Gastroesophageal sphincter (tissue), 4 donors: ENCODE results near the gene TTC39B. TPM values are rescaled to one million over a fixed set of nuclear protein-coding genes. Genes with fewer than 3 reads are reported as not detected.

Experiments
- ATAC-seq: fragments of 150-250 bp; one replicate; pipeline ENCODE4 v1.9.1; 2016; ENCODE audit warnings: mild to moderate bottlenecking, moderate library complexity
- H3K27ac ChIP-seq, 4 donors: fragments of 200-600 bp; sonication (generic) in 3 of 4; 1 replicate in 3 of 4; 2 replicates in 1 of 4; pipeline ENCODE4 v1.5.1; 2016 to 2019
- H3K27me3 ChIP-seq: fragments of 200-600 bp; sonication (generic); one replicate; pipeline ENCODE4 v1.5.1; 2019
- H3K36me3 ChIP-seq, 2 donors: fragments of 200-600 bp; sonication (generic); one replicate each; pipeline ENCODE4 v1.5.1; 2019; ENCODE audit warnings: control low read depth in 1 of 2
- H3K4me1 ChIP-seq, 3 donors: fragments of 200-600 bp; sonication (generic); 1 replicate in 2 of 3; 2 replicates in 1 of 3; pipeline ENCODE4 v1.5.1; 2016 to 2019; ENCODE audit warnings: control low read depth in 2 of 3
- H3K4me3 ChIP-seq, 2 donors: fragments of 200-600 bp; sonication (generic); one replicate each; pipeline ENCODE4 v1.5.1; 2019; ENCODE audit warnings: mild to moderate bottlenecking in 1 of 2, moderate library complexity in 1 of 2
- H3K9me3 ChIP-seq, 3 donors: fragments of 200-600 bp; sonication (generic); one replicate each; pipeline ENCODE4 v1.5.1; 2017 to 2019; ENCODE audit warnings: control low read depth in 2 of 3
- CTCF ChIP-seq, 4 experiments: fragments of 200-600 bp in 2 of 4; fragments of 450-650 bp in 2 of 4; sonication (generic) in 1 of 4; IDR thresholded peaks; one replicate each; pipeline ENCODE4 v1.5.1; 2017 to 2019; ENCODE audit warnings: antibody characterized with exemption in 4 of 4, mild to moderate bottlenecking in 2 of 4, moderate library complexity in 2 of 4
- EP300 ChIP-seq: sonication (generic); formaldehyde crosslinking; IDR thresholded peaks from one replicate; pipeline ENCODE4 v1.6.1; 2017; ENCODE audit warnings: antibody characterized with exemption, mild to moderate bottlenecking
- POLR2A ChIP-seq, 2 donors: fragments of 450-650 bp; IDR thresholded peaks; one replicate each; pipeline ENCODE4 v1.6.1; 2017; ENCODE audit warnings: antibody characterized with exemption in 2 of 2, mild to moderate bottlenecking in 2 of 2, moderate library complexity in 1 of 2
- POLR2AphosphoS5 ChIP-seq: sonication (generic); formaldehyde crosslinking; IDR thresholded peaks from one replicate; pipeline ENCODE4 v1.6.1; 2017; ENCODE audit warnings: antibody characterized with exemption
- WGBS, 2 donors: methylation state at CpG; one replicate each; pipeline ENCODE4 v1.1.5; 2018; ENCODE audit warnings: low coverage in 1 of 2; 5-methylcytosine and 5-hydroxymethylcytosine counted together
- total RNA-seq, 4 donors: library from RNA; depleted of rRNA; stranded (reverse); fragments of >200 nt; gene quantifications; one replicate each; pipeline ENCODE4 v1.1.0, GENCODE V29; 2016

Gene TTC39B
- total RNA-seq, 4 donors from 2014 or later: 9.0 to 15.4 (median 11.8) TPM

DNA sequence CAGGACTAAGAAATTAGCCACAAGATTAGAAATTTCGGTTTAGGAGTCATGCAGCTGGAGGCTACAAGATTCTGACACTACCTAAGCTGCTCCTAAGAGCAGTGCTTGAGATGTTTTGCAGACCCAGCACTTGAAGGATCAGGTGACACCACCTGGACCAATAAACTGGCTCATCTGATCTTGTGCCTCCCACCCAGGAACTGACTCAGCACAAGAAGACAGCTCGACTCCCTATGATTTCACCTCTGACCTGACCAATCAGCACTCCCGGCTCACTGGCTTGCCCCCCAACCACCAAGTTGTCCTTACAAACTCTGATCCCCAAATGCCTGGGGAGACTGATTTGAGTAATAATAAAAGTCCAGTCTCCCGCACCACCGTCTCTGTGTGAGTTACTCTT is 170.4 kb downstream of the TTC39B start:
- no peaks in the 10 kb centered on the region for H3K36me3 ChIP-seq
- H3K4me1 ChIP-seq: peaks cover 0 to 8% (median 0%) of the 10 kb centered on the region in 3 donors
- H3K4me3 ChIP-seq: no peak overlapping the region
- no peak for TF ChIP-seq EP300
- no peak for TF ChIP-seq POLR2A (IDR thresholded peaks at IDR 0.05)
- TF ChIP-seq CTCF (IDR thresholded peaks at IDR 0.05): no peak
- TF ChIP-seq POLR2AphosphoS5: no peak
- no peak overlapping the region for H3K27ac ChIP-seq
- no peaks in the 10 kb centered on the region for H3K9me3 ChIP-seq
- no peak for ATAC-seq
- H3K27me3 ChIP-seq: no peaks in the 10 kb centered on the region
- 85 to 94% methylated on average over 2 to 5 of the region's 5 CpGs for WGBS, 2 donors

GRCh38 chr9:15135164-15135792 is 171.7 kb downstream of the TTC39B start:
- Histone ChIP-seq H3K4me3 (peak overlapping the region in 1 of 2 donors; percentile 0), H3K27ac (no peak overlapping the region), H3K36me3 (no peaks in the 10 kb centered on the region), H3K27me3 (no peaks in the 10 kb centered on the region), H3K9me3 (no peaks in the 10 kb centered on the region), H3K4me1 (peaks cover 0 to 8% (median 0%) of the 10 kb centered on the region in 3 donors)
- 23 to 27% methylated on average over 15 to 17 of the region's 18 CpGs for whole genome bisulfite sequencing, 2 donors
- ATAC-seq: peak; percentile 76
- TF ChIP-seq POLR2A (IDR thresholded peaks at IDR 0.05) (no peak), CTCF (IDR thresholded peaks at IDR 0.05) (peak; percentile 80 to 93 (median 85))

DNA sequence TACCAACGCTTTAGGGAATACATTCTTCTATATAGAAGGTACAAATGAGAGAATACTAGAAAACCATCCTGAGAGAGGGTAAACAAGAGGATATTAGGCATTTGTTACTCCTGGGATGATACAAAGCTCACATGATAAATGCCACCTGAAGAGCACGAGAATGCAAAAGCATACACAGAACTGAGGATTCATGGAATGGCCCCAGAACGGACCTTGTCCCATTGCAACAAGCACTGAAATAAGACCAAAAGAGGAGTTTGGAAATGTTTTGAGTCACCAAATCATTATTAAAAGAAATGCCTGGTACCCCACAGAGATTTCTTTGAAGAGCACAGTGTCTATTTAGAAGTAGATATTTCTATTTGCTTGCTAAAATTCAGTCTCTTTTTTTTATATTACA is 173.5 kb downstream of the TTC39B start:
- Histone ChIP-seq H3K4me1 (peaks cover 0 to 8% (median 0%) of the 10 kb centered on the region in 3 donors), H3K27me3 (no peaks in the 10 kb centered on the region), H3K4me3 (no peak overlapping the region), H3K36me3 (no peaks in the 10 kb centered on the region), H3K9me3 (no peaks in the 10 kb centered on the region), H3K27ac (no peak overlapping the region)
- WGBS, 2 donors: 88 to 100% methylated on average over 2 to 3 of the region's 3 CpGs
- no peak for ATAC-seq
- TF ChIP-seq CTCF (IDR thresholded peaks at IDR 0.05): no peak
- no peak for TF ChIP-seq POLR2A (IDR thresholded peaks at IDR 0.05)
- TF ChIP-seq EP300: no peak
- TF ChIP-seq POLR2AphosphoS5: no peak

- Histone ChIP-seq H3K27ac (no peak overlapping the region), H3K36me3 (no peaks in the 10 kb centered on the region), H3K4me1 (peaks cover 0 to 8% (median 0%) of the 10 kb centered on the region in 3 donors), H3K9me3 (no peaks in the 10 kb centered on the region), H3K4me3 (no peak overlapping the region), H3K27me3 (no peaks in the 10 kb centered on the region)
- ATAC-seq: no peak
- 80 to 88% methylated on average over 4 to 5 of the region's 5 CpGs for WGBS, 2 donors
- TF ChIP-seq POLR2A (IDR thresholded peaks at IDR 0.05) (no peak), CTCF (IDR thresholded peaks at IDR 0.05) (no peak), EP300 (no peak), POLR2AphosphoS5 (no peak)
These were observed 174.9 kb downstream of the TTC39B start for GRCh38 chr9:15132091-15132490.

- no peaks in the 10 kb centered on the region for H3K36me3 ChIP-seq
- no peaks in the 10 kb centered on the region for H3K9me3 ChIP-seq
- peaks cover 0 to 8% (median 0%) of the 10 kb centered on the region in 3 donors for H3K4me1 ChIP-seq
- H3K27me3 ChIP-seq: no peaks in the 10 kb centered on the region
- no peak for TF ChIP-seq CTCF (IDR thresholded peaks at IDR 0.05)
- no peak overlapping the region for H3K4me3 ChIP-seq
- WGBS, 2 donors: 91 to 96% methylated on average over 4 to 5 of the region's 5 CpGs
- no peak overlapping the region for H3K27ac ChIP-seq
- no peak for ATAC-seq
These were observed 175.9 kb downstream of the TTC39B start for GRCh38 chr9:15131094-15131493.
